Cardiac fibroblast (primary cell): ENCODE results near the gene EIF2A.
A peak's percentile ranks its signal among the peaks of the same experiment; 100 is the strongest.

ENCODE experiments used
- DNase-seq, 2 donors: peaks; one replicate each; pipeline versions ENCODE4 v3.0.0 to v3.0.0-alpha.2; 2010; ENCODE audit warnings: low read depth in 2 of 2
- H3K4me3 ChIP-seq, 2 donors: replicated peaks in 1 of 2; 1 replicate in 1 of 2; 2 replicates in 1 of 2; pipeline ENCODE4 v1.5.1; 2011; ENCODE audit warnings: low read depth in 2 of 2, low read length in 2 of 2, mild to moderate bottlenecking in 2 of 2, moderate library complexity in 1 of 2
- TF ChIP-seq, protein P1 (sequence below): IDR thresholded peaks from one replicate; pipeline ENCODE4 v1.5.1; 2011; ENCODE audit warnings: low read depth, mild to moderate bottlenecking, low read length, inconsistent platforms

EIF2A gene

DNA sequence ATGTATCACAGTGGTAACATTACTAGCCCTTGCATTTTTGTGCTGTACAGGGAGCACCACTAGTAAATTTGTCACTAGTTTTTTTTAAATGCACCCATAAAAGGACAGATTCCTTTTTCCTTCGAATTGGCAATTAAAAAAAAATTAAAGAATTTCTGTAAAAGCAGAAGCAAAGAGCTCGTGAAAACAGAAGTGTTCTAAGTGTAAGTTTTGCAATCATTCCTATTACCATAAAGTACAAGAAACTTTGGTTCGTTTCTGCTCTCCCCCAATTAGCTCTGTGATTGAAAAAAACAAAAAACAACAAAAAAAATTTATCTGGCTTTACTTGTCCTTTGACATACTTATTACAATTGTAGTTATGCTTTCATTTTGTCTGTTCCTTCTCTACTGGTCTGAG, 5.6 kb upstream of the EIF2A start:
- DNase-seq, result no peak
- TF ChIP-seq, protein P1, sequence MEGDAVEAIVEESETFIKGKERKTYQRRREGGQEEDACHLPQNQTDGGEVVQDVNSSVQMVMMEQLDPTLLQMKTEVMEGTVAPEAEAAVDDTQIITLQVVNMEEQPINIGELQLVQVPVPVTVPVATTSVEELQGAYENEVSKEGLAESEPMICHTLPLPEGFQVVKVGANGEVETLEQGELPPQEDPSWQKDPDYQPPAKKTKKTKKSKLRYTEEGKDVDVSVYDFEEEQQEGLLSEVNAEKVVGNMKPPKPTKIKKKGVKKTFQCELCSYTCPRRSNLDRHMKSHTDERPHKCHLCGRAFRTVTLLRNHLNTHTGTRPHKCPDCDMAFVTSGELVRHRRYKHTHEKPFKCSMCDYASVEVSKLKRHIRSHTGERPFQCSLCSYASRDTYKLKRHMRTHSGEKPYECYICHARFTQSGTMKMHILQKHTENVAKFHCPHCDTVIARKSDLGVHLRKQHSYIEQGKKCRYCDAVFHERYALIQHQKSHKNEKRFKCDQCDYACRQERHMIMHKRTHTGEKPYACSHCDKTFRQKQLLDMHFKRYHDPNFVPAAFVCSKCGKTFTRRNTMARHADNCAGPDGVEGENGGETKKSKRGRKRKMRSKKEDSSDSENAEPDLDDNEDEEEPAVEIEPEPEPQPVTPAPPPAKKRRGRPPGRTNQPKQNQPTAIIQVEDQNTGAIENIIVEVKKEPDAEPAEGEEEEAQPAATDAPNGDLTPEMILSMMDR, result no peak
- H3K4me3 ChIP-seq, result no peak overlapping the region

DNA sequence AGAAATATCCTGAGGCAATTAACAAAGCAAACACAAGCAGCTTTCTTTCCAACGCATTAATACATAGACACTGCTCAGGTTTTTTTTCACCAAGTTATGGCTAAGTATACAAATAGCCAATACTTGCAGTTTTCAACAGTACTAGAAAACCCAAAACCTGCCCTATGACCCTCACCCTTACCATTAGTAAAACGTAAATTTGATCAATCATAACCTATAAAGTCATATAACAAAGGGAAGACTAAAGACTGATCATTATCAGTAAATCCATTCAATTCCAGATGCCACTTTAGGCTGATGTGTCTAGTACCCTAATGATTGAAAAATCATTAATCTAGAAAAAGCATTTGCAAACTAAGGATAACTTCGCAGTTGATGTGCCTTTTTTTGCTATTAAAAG, 3.5 kb upstream of the EIF2A start:
- TF ChIP-seq, protein P1, result no peak
- DNase-seq, result no peak
- H3K4me3 ChIP-seq, result no peak overlapping the region

DNA sequence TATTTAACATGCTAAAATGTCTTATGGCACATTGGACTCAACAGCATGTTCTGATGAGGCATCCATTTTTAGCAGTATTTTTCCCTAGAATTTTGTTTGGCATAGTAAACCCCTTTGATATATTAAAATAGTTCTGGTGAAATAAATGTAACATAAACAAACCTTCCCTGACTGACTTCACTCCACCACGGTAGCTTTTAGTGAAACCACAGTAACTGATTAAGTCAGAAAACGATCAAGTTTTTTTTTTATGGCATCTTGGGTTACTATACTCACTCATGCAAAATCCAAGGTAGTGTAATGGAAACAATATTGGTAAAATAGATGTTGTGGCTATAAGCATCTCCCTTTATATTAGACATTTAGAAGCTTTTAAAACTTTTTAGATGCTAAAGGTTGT, 3.1 kb upstream of the EIF2A start:
- DNase-seq, result no peak
- TF ChIP-seq, protein P1, result no peak
- H3K4me3 ChIP-seq, result no peak overlapping the region

DNA sequence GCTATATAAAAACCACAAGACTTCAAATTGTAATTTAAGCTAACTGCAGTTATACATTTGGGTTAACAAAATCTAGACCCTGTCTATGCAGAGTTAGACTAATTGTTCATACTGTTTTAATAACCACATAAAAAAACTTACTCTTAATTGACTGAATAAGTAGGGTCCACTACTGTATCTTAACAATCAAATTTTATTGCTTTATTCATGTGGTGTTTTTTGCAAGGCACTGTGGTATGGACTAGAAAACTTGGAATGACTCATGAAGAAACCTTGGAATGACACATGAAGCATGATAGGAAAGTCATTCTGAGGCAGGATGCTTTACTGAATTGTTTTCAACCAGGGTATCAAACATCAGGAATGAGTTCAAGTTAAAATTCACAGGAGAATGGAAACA, 2.5 kb upstream of the EIF2A start:
- TF ChIP-seq, protein P1, result no peak
- peak; percentile 28 to 69 for DNase-seq
- H3K4me3 ChIP-seq, result peak overlapping the region in 1 of 2 donors; percentile 89

DNA sequence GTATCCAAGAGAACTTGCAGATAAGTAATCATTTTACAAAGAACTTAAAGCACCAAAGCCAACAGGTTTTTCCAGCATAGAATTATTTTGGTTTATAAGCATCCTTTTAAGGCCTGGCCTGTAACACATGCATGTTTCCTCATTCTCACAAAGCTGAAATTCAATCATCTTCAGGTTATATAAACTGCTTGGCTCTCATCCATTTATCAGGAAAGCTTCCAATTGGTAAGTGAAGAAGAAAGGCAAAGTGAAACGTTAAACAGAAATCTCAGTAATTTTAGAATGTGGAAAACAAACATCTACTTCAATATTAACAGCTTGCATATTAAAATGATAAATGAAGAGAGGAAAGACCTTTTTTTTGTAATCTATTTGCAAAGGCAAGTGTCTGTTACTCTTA, 1.9 kb upstream of the EIF2A start:
- TF ChIP-seq, protein P1, result no peak
- peak; percentile 29 to 47 for DNase-seq
- peak overlapping the region; percentile 89 to 97 for H3K4me3 ChIP-seq

DNA sequence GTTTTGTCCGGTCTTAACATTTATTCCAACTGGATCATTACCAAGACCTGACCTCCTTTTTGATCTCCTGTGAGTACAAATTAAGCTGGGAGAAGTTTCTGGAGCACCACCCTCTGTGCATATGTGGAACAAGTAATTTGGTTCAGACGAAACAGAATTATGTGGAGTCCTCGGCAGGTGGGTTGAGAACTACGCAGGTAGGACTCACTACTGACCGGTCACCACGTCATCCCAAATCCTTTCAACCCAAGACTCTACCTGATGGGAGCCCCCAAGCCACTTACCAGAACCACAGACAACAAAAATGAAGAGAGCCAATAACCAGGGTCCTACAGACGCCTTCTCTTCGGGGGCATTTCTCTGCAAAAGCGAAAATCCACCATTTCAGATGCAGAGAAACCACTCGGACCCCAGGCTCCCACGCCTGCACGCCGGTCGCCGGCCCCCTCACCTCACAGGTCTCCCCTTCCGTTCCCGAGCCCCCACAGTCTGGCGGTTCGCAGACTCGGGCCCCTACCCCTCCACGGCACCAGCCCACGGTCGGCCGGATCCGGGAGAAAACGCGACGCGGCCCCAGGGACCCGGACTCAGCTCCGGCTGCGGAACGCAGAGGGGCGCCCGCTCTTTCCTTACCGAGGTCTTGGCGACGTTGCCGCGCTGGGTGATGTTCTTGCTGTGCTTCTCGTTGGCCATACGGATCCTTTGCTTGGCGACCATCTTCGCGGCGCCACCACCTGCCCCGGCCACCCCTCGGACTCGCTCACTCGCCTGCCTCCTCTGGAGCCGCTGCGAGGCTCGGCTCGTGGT, 965 bp upstream of the EIF2A start:
- peak overlapping the region; percentile 89 to 97 for H3K4me3 ChIP-seq
- DNase-seq, result no peak
- TF ChIP-seq, protein P1, result no peak
